CD1c-positive myeloid dendritic cell (primary cell): ENCODE data around the gene RBFOX2.

Experiments
- DNase-seq: peaks from one replicate; pipeline ENCODE4 v3.0.0-alpha.2; 2016; ENCODE audit errors: extremely low spot score

RBFOX2 gene

DNA sequence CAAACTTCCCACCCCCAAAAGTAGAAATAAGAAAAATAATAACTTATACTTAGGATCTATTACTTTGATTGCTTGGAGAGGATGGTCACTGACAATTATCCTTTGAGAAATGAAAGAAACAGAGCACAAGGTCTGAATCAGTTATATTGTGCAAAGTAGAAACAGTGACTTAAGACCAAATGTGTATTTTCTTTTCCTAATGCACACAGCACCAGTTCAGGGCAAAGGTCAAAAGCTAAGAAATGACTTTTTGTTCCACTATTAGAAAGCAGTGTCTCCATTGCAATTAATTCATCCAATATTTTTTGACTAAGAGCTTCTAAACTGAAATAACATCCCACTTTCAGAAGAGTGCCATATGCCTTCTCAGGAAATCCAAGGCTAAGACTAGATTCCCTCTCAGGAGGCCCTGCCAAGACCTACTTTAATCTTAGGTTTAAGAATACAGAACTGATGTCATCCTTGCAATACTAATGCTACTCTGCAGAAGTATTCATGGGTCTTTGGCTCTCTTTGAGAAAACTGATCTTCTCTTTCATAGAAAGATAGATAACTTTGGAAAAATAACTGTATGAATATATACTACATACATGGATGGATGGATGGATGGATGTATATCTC, 164.0 kb downstream of the RBFOX2 start:
- DNase-seq = no peak

DNA sequence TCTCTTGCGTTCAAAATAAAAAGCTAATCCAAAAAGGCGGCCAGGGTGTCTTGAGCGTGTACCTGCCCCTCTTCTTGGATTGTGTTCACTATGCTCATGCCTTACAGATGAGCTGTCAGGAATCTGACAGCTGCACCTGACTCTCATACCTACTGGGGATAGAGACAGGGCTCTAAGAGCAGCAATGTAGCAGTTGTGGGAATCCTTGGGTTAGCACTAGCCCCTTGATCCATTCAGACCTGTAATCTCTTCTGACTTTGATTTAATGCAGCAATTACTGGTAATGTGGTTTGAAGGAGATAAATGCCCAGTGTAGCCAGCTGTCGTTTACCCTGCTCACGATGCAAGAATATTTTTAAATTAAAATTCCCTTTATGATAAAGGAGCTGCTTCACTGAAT, 165.2 kb downstream of the RBFOX2 start:
- no peak for DNase-seq

DNA sequence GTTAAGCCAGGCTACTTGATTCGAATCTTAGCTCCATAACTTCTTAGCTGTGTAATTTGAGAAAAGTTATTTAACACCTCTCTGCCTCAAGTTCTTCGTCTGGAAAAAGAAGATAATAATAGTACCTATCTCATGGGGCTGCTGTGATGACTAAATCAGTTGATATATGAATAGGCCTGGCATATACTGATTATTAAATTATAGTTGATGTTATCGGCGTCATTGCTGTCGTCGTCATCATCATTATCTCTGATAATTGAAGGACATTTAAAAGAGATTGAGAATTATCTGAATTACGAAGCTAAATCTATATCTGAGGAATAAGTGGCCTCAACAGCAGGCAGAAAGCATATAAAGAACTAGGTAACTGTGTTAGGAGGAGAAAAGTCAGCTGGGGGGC, 165.9 kb downstream of the RBFOX2 start:
- no peak for DNase-seq

DNA sequence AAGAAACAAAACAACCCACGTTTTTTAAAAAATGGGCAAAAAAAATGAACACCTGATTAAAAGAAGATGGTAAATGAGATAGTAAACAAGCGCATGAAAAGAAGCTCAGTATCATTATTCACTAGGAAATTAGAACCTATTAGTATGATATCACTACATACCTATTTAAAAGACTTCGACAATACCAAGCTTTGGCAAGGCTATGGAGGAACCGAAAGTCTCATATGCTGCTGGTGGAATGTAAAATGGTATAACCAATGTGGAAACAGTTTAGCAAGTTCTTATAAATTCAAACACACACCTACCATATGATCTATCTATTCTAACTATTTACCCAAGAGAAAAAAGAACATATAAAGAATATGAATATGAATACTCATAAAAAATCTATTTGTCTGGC, 167.2 kb downstream of the RBFOX2 start:
- no peak for DNase-seq

DNA sequence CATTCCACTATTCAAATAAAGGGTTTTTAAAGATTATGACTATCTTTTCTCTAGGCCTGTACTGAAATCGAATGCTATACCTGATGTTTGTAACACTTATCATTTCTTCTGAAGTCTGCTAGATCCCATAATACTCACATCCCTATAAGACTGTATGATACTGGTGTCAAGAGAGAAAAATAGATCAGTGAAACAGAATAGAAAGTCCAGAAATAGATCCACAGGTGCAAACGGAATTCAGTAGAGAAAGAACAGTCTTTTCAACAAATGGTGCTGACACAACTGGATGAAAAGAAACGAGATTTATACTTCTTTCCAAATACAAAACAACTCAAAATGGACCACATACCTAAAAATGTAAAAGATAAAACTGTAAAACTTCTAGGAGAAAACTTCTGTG, 167.8 kb downstream of the RBFOX2 start:
- no peak for DNase-seq

DNA sequence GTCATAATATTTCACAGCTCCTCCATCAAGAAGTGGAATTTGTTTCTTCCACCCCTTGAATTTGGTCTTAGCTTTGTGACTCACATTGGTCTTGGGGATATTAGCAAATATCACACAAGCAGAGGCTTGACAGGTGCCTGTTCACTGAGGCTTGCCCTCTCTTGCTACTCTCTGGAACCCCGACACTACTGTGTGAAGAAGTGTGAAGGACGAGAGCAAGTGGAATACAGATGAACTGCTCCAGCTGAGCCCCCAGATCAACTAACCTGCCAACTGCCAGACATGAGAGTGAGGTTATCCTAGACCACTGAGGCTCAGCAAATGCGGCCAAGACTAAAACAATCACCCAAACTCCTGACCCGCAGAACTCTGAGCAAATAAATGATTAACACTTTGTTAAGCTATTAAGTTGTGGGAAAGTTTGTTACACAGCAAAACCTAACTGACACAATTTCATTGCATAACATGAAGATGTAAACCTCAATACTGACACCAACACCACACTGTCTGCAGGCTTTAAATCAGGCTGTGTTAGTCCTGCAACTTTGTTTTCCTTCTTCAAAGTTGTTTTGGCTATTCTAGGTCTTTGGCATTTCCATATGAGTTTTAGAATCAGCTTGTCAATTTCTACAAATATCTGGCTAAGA, 168.4 kb downstream of the RBFOX2 start:
- no peak for DNase-seq

DNA sequence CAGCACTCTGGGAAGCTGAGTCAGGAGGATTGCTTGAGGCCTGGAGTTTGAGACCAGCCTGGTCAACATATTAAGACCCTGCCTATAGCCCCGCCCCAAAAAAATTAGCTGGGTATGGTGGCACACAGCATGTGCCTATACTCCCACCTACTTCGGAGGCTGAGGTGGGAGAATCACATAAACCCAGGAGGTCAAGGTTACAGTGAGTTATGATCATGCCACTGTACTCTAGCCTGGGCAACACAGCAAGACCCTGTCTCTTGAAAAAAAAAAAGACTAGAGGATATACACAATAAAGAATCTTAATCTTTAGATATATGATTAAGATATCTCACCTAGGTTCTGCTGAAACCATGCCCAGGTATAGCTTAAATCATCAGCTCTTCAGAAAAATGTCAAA, 174.3 kb downstream of the RBFOX2 start:
- no peak for DNase-seq

DNA sequence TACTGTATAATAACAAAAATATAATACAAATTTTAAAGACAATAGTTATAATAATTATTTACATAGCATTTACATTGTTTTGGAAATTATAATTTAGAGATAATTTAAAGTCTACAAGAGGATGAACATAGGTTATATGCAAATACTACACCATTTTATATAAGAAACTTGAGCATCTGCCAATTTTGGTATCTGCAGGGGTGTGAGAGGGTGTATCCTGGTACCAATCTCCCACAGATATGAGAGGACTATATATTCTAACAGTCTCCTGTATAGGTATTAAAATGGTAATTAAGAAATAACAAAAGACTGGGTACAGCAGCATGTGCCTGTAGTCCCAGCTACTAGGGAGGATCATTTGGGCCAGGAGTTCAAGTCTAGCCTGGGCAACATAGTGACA, 176.5 kb downstream of the RBFOX2 start:
- no peak for DNase-seq

DNA sequence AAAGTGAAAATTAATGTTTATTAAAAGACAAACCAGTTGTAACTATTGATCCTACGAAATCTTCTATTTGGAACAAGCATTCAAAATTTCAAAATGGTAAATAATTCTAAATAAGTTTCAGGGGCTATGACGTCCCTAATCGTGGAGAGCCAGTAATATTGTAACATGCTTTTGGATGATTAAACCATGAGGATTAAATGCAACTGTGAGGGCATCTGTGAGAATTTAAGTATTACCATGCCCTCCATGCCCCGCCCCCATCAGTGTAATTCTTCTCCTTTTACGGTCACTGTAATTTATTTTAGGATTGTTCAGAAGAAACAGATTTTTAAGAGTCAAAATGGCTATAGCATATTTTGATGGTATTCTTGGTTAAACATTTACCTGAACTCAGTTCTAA, 177.8 kb downstream of the RBFOX2 start:
- DNase-seq = no peak

DNA sequence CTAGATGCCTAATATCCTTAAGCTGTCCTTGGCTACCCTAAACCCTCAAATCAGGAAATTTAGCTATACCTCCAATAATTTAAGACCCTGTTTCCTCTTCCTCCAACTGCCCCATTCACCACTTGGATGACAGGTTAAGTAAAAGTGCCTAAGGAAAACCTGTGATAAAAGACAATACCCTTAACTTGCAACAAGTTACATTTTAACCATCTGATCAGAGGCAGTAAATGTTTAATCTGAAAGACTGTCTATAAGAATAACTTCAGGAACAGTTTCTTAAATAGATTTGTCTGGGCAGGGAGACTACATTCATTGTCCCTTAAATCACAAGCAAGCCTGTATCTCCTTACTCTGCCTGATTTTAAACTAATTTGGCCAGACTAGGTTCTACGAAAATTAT, 181.8 kb downstream of the RBFOX2 start:
- no peak for DNase-seq

DNA sequence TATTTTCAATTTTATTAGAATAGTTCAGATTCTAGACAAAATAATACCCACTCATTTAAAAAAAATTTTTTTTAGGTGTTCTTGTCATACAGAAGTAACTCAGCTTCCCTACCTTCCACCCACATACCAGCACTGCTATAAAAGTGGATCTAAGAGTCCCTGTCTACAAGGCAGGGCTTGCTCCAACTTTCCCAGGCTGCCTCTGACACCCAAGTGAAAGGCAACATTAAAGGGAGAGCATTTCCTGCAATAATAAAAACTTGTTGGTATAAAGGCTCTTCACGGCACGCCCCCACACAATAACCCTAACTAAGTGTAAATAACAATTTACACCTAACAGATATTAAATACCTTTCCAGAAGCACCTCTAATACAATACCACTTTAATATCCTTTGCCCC, 183.7 kb downstream of the RBFOX2 start:
- DNase-seq = no peak

DNA sequence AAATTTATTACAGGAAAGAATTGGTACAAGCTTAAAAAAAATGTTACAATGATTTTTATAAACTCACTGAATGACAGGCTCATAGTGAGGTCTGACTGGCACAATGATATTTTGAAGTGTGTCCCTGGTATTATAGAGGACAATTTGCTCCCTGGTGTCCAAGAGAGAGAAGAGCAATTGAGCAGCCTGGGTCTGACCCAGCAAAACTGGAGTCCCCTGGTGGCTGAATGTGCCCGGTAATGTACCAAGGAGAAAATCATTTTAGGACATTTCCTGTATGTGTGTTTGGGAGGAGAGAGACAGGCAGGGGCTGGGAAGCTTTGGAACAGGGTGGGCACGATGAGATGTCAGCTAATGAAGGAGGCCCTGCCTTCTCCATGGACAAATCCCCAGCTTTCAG, 185.7 kb downstream of the RBFOX2 start:
- peak; percentile 21 for DNase-seq

DNA sequence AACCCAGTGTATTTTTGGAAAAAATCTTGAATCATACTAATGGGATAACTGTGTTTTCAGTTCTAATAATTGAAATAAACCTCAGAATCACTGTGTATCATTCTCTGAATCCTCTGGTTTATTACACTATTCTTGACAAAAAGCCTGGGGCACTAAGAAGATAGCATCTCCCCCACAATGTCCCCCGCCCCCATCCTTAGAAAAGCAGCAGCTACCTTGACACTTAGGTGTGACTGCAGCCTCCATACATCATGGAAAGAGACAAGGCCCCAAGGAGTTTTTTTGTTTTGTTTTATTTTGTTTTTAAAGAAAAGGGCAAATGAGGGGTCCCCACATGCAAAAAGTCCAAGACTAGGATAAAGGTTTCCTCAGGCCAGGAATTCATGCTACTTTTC, 186.1 kb downstream of the RBFOX2 start:
- DNase-seq = no peak

DNA sequence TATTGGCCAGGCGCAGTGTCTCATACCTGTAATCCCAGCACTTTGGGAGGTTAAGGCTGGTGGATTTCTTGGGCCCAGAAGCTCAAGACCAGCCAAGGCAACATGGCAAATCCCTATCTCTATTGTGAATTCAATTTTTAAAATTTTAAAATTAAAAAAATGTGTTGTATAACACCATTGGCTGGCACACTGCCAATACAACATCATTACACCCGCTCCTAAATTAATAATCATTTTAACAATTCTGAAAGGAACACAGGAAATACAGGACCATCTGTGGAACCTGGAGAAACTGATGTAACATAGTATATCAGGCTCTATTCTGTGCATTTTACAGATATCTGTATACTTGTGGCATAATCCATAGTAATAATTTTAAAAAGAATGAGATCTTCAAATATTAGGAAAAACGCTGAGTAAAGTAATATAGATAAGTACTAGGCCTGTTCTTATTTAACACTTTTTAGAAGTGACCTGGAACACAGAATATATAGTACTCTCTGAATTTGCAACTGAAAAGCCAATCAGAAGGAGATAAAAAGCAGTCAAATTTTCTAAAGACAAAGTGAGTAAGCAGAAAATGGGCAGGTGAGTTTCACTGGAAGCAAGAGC, 186.6 kb downstream of the RBFOX2 start:
- DNase-seq = no peak

DNA sequence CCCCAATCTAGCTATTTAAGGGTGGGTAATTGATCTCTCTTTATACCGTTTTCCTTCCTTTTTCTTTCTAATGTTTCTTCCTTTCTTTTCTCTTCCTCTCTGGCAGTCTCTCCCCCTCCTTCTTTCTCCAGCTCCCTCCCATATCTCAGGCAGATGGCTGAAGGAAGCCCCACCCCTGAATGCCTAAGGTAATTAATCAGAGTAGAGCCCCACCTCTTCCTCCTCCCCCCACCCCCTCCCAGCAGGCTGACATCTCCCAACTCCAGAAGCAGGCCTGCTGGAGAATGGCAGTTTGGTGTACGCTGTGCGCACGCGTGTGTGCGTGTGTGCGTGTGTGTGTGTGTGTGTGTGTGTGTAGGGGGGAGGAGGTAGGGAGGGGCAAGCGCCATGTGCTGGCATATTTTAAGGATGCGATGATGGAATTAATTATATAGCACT, 188.3 kb downstream of the RBFOX2 start:
- DNase-seq = peak; percentile 32

DNA sequence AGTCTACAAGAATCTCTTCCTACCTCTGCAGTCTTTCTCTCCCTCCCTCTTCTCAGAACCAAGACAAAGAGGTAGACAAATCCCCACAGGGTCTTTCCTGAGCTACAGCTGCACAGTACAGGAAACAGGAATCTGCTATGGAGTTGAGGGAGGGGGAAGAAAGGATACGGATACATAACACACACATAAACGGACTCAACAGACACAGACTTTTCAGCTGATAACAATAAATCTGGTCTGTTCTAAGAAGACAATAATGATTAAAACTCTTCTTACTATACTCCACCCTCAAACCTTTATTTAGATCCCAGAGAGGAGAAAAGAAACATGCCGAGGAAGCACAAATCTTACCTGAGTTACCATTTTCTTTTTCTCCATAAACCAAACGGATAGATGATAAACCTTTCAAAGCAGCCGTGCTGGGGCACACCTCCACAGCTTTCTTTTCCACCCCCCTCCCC, 188.8 kb downstream of the RBFOX2 start:
- no peak for DNase-seq

DNA sequence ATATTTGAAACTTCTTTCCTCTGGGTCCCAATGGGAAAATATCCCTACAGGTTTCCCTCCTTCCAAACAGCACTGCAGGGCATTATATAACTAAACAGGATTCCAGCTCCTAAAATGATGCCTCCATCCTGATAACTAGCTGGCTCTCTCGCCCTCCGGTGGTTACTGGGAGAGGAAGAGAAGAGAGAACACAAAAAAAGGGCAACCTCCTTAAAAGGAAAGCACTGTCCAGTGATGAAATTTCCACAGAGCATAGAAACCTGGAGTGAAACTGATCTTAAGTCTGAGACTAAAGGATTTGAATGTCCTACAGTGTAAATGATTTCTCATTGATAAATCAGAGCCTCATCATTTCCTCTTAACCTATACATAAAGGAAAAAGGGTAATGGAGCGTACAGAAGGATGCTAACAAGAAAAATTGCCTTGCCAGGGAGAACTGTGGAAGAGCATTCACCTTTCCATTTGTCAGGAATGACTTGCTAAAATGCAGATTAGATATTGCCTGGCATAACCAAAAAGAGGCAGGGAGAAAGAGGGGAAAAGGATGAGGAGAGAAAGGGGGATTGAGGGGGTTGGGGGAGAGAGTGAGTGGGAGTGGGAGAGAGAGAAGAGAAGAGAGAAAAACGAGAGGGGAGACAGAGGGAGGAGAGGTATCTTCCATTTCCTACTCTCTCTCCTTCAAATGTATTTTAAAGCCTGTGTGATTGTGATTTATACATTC, 189.6 kb downstream of the RBFOX2 start:
- no peak for DNase-seq

DNA sequence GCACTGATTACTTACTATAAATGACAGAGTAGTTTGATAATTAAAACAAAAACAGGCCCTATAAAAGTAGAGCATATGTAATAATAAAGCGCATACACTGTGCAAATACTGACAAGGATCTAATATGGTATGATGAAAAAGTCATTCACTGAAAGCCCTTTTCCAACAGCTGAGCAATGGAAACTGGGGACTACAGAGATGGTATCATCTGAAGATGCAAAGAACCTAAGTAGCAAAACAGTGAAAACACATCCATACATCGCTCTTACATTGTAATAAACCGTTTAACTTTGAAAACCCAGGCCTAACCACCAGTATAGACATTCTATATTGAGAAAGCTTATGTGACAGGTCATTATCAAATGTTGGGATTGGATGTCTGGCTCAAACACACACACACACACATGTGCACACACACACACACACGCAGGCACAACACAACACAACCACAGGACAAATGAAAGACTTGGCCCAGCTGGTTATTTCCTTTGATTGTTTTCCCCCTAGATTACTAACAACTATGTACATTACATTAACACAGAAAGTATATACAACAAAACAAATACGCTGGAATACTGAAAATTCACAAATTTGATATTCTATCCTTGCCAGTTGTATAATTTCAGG, 191.4 kb downstream of the RBFOX2 start:
- no peak for DNase-seq

DNA sequence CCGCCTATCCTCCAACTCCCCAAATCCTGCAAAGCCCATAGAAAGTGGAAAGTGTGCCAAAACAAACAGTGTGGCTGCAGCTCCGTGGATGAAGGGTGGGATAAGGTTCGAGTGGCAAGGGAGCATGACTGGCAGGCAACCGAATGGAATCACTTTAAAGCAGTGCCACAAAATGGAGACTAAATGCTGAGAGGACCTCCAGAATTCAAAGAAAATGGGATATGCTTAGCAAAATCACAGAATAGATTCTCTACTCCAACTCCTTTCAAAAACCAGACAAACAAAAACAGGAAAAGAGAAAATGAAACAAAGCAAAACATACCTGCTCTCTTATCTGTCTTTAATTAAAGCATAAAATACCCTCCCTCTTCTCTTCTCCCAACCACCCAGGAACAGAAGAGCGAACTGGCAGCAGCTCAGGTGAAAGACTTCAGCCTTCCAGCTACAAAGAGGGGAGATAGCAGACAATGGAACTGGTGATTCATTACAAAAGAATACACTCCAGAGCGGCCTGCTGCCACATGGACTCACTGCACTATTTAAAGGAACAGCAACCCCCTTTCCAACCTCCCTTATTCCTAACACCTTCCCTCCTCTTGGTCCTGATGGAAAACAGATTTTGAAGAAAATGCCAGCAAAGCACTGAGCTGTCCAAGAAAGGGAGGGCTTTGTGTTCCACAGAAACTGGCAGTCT, 192.5 kb downstream of the RBFOX2 start:
- no peak for DNase-seq

DNA sequence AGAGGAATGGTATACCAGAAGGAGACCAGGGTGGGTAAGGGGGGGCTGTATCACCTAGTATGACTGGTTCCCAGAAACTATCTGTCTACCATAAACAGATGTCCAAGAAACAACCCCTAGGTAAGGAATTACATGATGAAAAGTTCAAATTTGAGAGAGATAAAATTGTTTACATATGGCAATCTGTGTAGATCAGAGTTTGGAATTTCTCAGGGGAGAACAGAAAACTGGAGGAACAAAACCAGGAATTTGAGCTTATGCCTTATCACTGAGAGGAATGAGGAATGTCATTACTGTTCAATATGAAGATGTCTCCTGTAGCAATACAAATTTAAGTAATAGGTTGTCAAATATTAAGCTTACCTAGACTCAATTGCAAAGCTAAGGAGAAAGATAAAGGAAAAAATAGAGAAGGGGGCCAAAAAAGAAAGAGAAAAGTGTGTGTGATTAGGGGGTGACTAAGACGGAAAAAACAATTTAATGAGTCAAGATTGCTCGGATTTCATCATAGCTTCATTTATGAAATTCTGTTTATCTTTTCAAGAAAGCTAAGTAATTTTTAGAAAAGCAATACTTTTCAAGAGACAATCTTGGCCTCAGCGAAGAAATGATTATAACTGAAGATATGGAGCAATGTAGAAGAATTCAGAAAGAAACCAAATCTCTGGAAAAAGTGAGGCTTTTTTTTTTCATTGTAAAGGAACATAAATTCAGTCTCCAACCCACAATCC, 193.2 kb downstream of the RBFOX2 start:
- no peak for DNase-seq

DNA sequence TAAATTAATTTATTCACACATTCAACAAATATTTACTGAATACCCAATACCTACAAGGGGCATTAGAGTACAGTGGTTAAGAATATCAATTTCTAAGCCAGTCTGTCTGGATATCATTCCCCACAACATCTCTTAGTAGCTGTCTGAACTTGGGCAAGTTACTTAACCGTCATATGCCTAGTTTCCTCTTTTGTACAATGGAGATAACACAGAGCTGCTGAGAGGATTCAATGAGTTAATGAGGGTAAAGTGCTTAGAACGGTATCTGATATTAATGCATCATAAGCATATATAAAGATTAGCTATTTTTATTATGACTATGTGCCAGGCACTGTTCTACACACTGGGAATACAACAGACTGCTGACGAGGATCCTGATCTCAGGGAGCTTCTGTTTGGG, 194.6 kb downstream of the RBFOX2 start:
- peak; percentile 3 for DNase-seq
